Hepatocyte (in vitro differentiated cells): ENCODE measurements around the gene SCAMP5.

ENCODE experiments used
- EZH2 ChIP-seq: fragments of 200-600 bp; sonication (generic); IDR thresholded peaks from 2 replicates; pipeline ENCODE4 v1.6.1; 2016; ENCODE audit warnings: antibody characterized with exemption, mild to moderate bottlenecking, borderline replicate concordance
- EZH2phosphoT487 ChIP-seq: fragments of 200-600 bp; sonication (generic); IDR thresholded peaks from one replicate; pipeline ENCODE4 v1.6.1; 2018; ENCODE audit warnings: antibody characterized with exemption, mild to moderate bottlenecking, low read depth, moderate library complexity; ENCODE audit not compliant: unreplicated experiment, severe bottlenecking
- TF ChIP-seq, protein P1 (sequence below): fragments of 200-600 bp; sonication (generic); IDR thresholded peaks from 2 replicates; pipeline ENCODE4 v1.5.1; 2016; ENCODE audit warnings: antibody characterized with exemption, mild to moderate bottlenecking; ENCODE audit not compliant: poor library complexity

DNA sequence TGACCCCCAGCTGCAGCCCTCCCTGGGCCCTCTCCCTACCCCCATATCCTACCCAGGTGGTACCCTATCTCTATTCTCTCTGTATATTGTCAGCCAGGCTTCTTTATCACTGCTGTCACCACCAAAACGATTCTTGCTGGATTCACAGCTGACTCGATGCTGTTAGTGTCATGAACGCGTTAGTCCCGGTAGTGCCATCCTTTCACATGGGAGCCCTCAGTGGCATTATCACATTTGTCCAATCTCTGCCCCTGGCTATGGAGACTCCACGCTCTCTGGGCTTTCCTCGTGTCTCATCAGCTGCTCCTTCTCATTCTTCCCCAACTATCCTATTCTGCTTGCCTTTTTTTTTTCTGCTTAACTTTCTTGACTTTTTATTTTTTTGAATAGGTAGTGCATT is 7.0 kb downstream of the SCAMP5 start:
- TF ChIP-seq, protein P1, sequence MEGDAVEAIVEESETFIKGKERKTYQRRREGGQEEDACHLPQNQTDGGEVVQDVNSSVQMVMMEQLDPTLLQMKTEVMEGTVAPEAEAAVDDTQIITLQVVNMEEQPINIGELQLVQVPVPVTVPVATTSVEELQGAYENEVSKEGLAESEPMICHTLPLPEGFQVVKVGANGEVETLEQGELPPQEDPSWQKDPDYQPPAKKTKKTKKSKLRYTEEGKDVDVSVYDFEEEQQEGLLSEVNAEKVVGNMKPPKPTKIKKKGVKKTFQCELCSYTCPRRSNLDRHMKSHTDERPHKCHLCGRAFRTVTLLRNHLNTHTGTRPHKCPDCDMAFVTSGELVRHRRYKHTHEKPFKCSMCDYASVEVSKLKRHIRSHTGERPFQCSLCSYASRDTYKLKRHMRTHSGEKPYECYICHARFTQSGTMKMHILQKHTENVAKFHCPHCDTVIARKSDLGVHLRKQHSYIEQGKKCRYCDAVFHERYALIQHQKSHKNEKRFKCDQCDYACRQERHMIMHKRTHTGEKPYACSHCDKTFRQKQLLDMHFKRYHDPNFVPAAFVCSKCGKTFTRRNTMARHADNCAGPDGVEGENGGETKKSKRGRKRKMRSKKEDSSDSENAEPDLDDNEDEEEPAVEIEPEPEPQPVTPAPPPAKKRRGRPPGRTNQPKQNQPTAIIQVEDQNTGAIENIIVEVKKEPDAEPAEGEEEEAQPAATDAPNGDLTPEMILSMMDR = no peak
- TF ChIP-seq EZH2 (no peak), EZH2phosphoT487 (no peak)
